B cell (primary cell): Measurements from ENCODE around the gene ABCF3. TPM values are rescaled to one million over a fixed set of nuclear protein-coding genes. Genes with fewer than 3 reads are reported as not detected.
A peak's percentile ranks its signal among the peaks of the same experiment; 100 is the strongest.

Experiments used
- ATAC-seq: fragments of 200-7000 bp; cut with Tn5 transposase; one replicate; pipeline ENCODE4 v1.10.0; 2021; ENCODE audit warnings: low read depth, mild to moderate bottlenecking, moderate number of reproducible peaks, moderate library complexity
- CTCF ChIA-PET: fragments of 350-600 bp; sonication (Branson Sonifier 250); formaldehyde crosslinking; loops from one replicate; lab custom pipeline; 2021; ENCODE audit warnings: antibody characterized with exemption, inconsistent platforms; lab: Charles Lee
- POLR2A ChIA-PET: fragments of 350-600 bp; sonication (Branson Sonifier 250); formaldehyde crosslinking; loops from one replicate; lab custom pipeline; 2021; ENCODE audit warnings: antibody characterized with exemption; lab: Charles Lee
- DNase-seq: peaks from one replicate; pipeline ENCODE4 v3.0.0; 2013
- H2AFZ ChIP-seq: 2 replicates; pipeline ENCODE4 v1.6.1; 2012; ENCODE audit warnings: mild to moderate bottlenecking, low read depth, low read length; ENCODE audit not compliant: insufficient read depth, poor library complexity, severe bottlenecking
- H3K27ac ChIP-seq, 2 donors: 1 replicate in 1 of 2; 2 replicates in 1 of 2; pipeline ENCODE4 v1.5.1; 2012 to 2013; ENCODE audit warnings: low read length in 2 of 2, mild to moderate bottlenecking in 2 of 2, moderate library complexity in 1 of 2
- H3K27me3 ChIP-seq, 4 experiments: fragments of 200-600 bp in 1 of 4; sonication (generic) in 1 of 4; replicated peaks in 1 of 4; 1 replicate in 2 of 4; 2 replicates in 2 of 4; pipeline versions ENCODE4 v1.6.1 to v1.7.0; 2013 to 2016; ENCODE audit warnings: low read length in 3 of 4, mild to moderate bottlenecking in 2 of 4, mixed read lengths in 1 of 4, moderate library complexity in 1 of 4; ENCODE audit not compliant: insufficient read depth in 4 of 4, control insufficient read depth in 3 of 4; ENCODE audit errors: control extremely low read depth in 1 of 4
- H3K36me3 ChIP-seq, 2 experiments: replicated peaks in 1 of 2; 1 replicate in 1 of 2; 2 replicates in 1 of 2; pipeline versions ENCODE4 v1.6.1 to v1.7.1; 2013; ENCODE audit warnings: low read length in 1 of 2; ENCODE audit not compliant: insufficient read depth in 2 of 2, control insufficient read depth in 1 of 2; ENCODE audit errors: control extremely low read depth in 1 of 2, extremely low read depth in 1 of 2
- H3K4me1 ChIP-seq, 2 donors: fragments of 200-600 bp in 1 of 2; sonication (generic) in 1 of 2; 1 replicate in 1 of 2; 2 replicates in 1 of 2; pipeline versions ENCODE4 v1.5.1 to v1.6.1; 2013 to 2017; ENCODE audit warnings: low read length in 2 of 2; ENCODE audit not compliant: control insufficient read depth in 2 of 2, insufficient read depth in 2 of 2
- H3K4me2 ChIP-seq: replicated peaks from 2 replicates; pipeline ENCODE3; 2012; ENCODE audit warnings: mild to moderate bottlenecking, low read depth, low read length; ENCODE audit not compliant: poor library complexity, severe bottlenecking
- H3K4me3 ChIP-seq, 5 experiments: fragments of 200-600 bp in 1 of 5; sonication (generic) in 1 of 5; 1 replicate in 3 of 5; 2 replicates in 2 of 5; pipeline versions ENCODE4 v1.5.1 to v1.7.0; 2011 to 2016; ENCODE audit warnings: low read length in 4 of 5, mild to moderate bottlenecking in 4 of 5, low read depth in 2 of 5, control low read depth in 1 of 5, moderate library complexity in 1 of 5; ENCODE audit not compliant: insufficient read depth in 1 of 5; ENCODE audit errors: control extremely low read depth in 1 of 5, extremely low read depth in 1 of 5
- H3K79me2 ChIP-seq: fragments of 200-600 bp; sonication (generic); one replicate; pipeline ENCODE4 v1.6.0; 2016; ENCODE audit warnings: low read length; ENCODE audit not compliant: control insufficient read depth, insufficient read depth
- H3K9ac ChIP-seq: fragments of 200-600 bp; sonication (generic); 2 replicates; pipeline ENCODE4 v1.6.1; 2017; ENCODE audit warnings: mild to moderate bottlenecking, low read length, moderate library complexity
- H3K9me3 ChIP-seq, 3 donors: one replicate each; pipeline versions ENCODE4 v1.6.1 to v1.7.1; 2013; ENCODE audit warnings: low read length in 2 of 3; ENCODE audit not compliant: control insufficient read depth in 2 of 3, insufficient read depth in 1 of 3; ENCODE audit errors: control extremely low read depth in 1 of 3
- H4K20me1 ChIP-seq: 2 replicates; pipeline ENCODE4 v1.6.0; 2012; ENCODE audit warnings: mild to moderate bottlenecking, low read length; ENCODE audit not compliant: insufficient read depth, control insufficient read depth, poor library complexity, severe bottlenecking
- H3K27ac Mint-ChIP-seq: one replicate; pipeline ENCODE4 v1.8.0; 2021; ENCODE audit warnings: mixed read lengths
- H3K27me3 Mint-ChIP-seq: one replicate; pipeline ENCODE4 v1.8.0; 2021; ENCODE audit warnings: mixed read lengths
- H3K4me1 Mint-ChIP-seq: one replicate; pipeline ENCODE4 v1.8.0; 2021; ENCODE audit warnings: mixed read lengths
- H3K4me3 Mint-ChIP-seq: one replicate; pipeline ENCODE4 v1.8.0; 2021; ENCODE audit warnings: mixed read lengths
- H3K9me3 Mint-ChIP-seq: one replicate; pipeline ENCODE4 v1.8.0; 2022; ENCODE audit warnings: mixed read lengths; ENCODE audit not compliant: insufficient read depth
- CTCF ChIP-seq: fragments of 200-600 bp; IDR thresholded peaks from one replicate; pipeline ENCODE4 v1.8.0; 2022; ENCODE audit warnings: antibody characterized with exemption, mild to moderate bottlenecking
- EZH2 ChIP-seq: IDR thresholded peaks from 2 replicates; pipeline ENCODE4 v1.6.1; 2012; ENCODE audit warnings: borderline replicate concordance, low read depth, mild to moderate bottlenecking, moderate library complexity, low read length; ENCODE audit not compliant: insufficient read depth, poor library complexity, severe bottlenecking
- WGBS: methylation state at CpG from one replicate; pipeline ENCODE4 v1.1.5; 2013; ENCODE audit warnings: missing lambda C conversion rate; ENCODE audit not compliant: insufficient coverage; 5-methylcytosine and 5-hydroxymethylcytosine counted together
- intact Hi-C: fragments of 100-400 bp; cut with micrococcal nuclease; formaldehyde crosslinking; loops from one replicate; pipeline ENCODE4 v1.10.0; 2022
- polyA plus RNA-seq: library from polyadenylated mRNA; depleted of rRNA; stranded (reverse); fragments of >200 nt; gene quantifications from 2 replicates; pipeline ENCODE4 v1.2.3, GENCODE V29; 2012
- total RNA-seq, 2 donors: library from RNA; stranded (reverse); fragments of 120-200 nt in 1 of 2; gene quantifications; 1 replicate in 1 of 2; 2 replicates in 1 of 2; pipeline versions ENCODE4 v1.2.3 to v1.2.4, GENCODE V29; 2013 to 2022

The ABCF3 gene
- total and polyA plus RNA-seq, 2 donors (not counting 1 experiment from before 2014, with no cell fraction given) = 74.0 to 115 TPM

GRCh38 chr3:184228376-184229137 is 42.6 kb downstream of the ABCF3 start:
- Mint-ChIP-seq H3K27me3 (peaks cover 48% of the 10 kb centered on the region), H3K4me3 (peak overlapping the region; percentile 82), H3K27ac (no peak overlapping the region), H3K4me1 (peaks cover 20% of the 10 kb centered on the region), H3K9me3 (no peaks in the 10 kb centered on the region)
- peaks cover 0 to 3% (median 0%) of the 10 kb centered on the region in 3 donors for H3K9me3 ChIP-seq
- no peak overlapping the region for H3K27ac ChIP-seq
- peaks cover 0 to 68% (median 38%) of the 10 kb centered on the region in 4 experiments for H3K27me3 ChIP-seq
- H3K4me2 ChIP-seq = peak overlapping the region; percentile 100
- H3K79me2 ChIP-seq = no peaks in the 10 kb centered on the region
- no peaks in the 10 kb centered on the region for H3K36me3 ChIP-seq
- TF ChIP-seq EZH2 = no peak
- TF ChIP-seq CTCF = no peak
- H3K9ac ChIP-seq = peak overlapping the region; percentile 72
- DNase-seq (peak; percentile 26), ATAC-seq (no peak)
- ChIA-PET CTCF (interaction anchor here (0.8 to 3.4 kb wide), 30 partner anchors 8 to 344 kb away, joined by 3 to 23 read pairs (median 5); partner anchors contain the start of genes ABCC5, ABCF3, ALG3 and EEF1AKMT4), POLR2A (no interaction called here)
- peak overlapping the region in 3 of 5 experiments; percentile 59 to 74 (median 60) for H3K4me3 ChIP-seq
- H3K4me1 ChIP-seq = peaks cover 15 to 25% of the 10 kb centered on the region in 2 donors
- H4K20me1 ChIP-seq = no peaks in the 10 kb centered on the region
- intact Hi-C loops = loop anchor here (1.0 to 5.0 kb wide), 5 partner anchors 42 to 344 kb away; partner anchors contain the start of genes ABCF3, AP2M1, EIF2B5 and PARL
- 50% methylated on average over 3 of the region's 12 CpGs for WGBS
- H2AFZ ChIP-seq = peak overlapping the region; percentile 82
